A549 (cell line): ENCODE data around the gene MPHOSPH8.

Experiments used
- BCL3 ChIP-seq: fragments of >200 bp; sonication (Bioruptor Twin); formaldehyde crosslinking; IDR thresholded peaks from 3 replicates; pipeline ENCODE4 v1.6.1; 2016
- CTCF ChIP-seq: fragments of >200 bp; sonication (Bioruptor Twin); formaldehyde crosslinking; IDR thresholded peaks from 3 replicates; pipeline ENCODE4 v1.5.1; 2016
- SREBF2 ChIP-seq: fragments of 450-650 bp; IDR thresholded peaks from 2 replicates; pipeline ENCODE4 v1.6.1; 2014; ENCODE audit warnings: mild to moderate bottlenecking, moderate library complexity

- no peak for TF ChIP-seq BCL3
- TF ChIP-seq SREBF2 = no peak
- no peak for TF ChIP-seq CTCF
These were observed 52.0 kb downstream of the MPHOSPH8 start for GRCh38 chr13:19685437-19685836.
